SU-DHL-6 (cell line): ENCODE data around the gene GMCL1.

Source experiments
- H2AFZ ChIP-seq: fragments of 200-600 bp; sonication (generic); 2 replicates; pipeline ENCODE4 v1.6.1; 2014; ENCODE audit warnings: low read depth, mild to moderate bottlenecking, moderate library complexity, mixed read lengths, antibody characterized with exemption, low read length; ENCODE audit not compliant: severe bottlenecking
- H3F3A ChIP-seq: fragments of 200-600 bp; shearing (Covaris generic); 2 replicates; pipeline ENCODE4 v1.6.0; 2016; ENCODE audit warnings: antibody characterized with exemption, mild to moderate bottlenecking; ENCODE audit not compliant: insufficient read depth
- H3K27ac ChIP-seq: fragments of 200-600 bp; sonication (generic); 2 replicates; pipeline ENCODE4 v1.5.1; 2016; ENCODE audit warnings: low read depth, mild to moderate bottlenecking, low read length, moderate library complexity, mixed read lengths
- H3K27me3 ChIP-seq: fragments of 200-600 bp; sonication (generic), shearing (Covaris generic); 2 replicates; pipeline ENCODE4 v1.6.0; 2014; ENCODE audit warnings: mild to moderate bottlenecking, low read length
- H3K36me3 ChIP-seq: fragments of 200-600 bp; sonication (generic); 2 replicates; pipeline ENCODE4 v1.6.1; 2014; ENCODE audit warnings: mild to moderate bottlenecking, low read length, mixed read lengths
- H3K4me2 ChIP-seq: fragments of 300-600, 200-600 bp; shearing (Covaris generic), sonication (generic); 2 replicates; pipeline ENCODE4 v1.6.0; 2014; ENCODE audit warnings: low read length, low read depth, mild to moderate bottlenecking; ENCODE audit not compliant: poor library complexity, severe bottlenecking
- H3K4me3 ChIP-seq: fragments of 200-600 bp; sonication (generic); 2 replicates; pipeline ENCODE4 v1.5.1; 2014; ENCODE audit warnings: antibody characterized with exemption, low read length, mild to moderate bottlenecking, mixed read lengths; ENCODE audit not compliant: insufficient read depth, poor library complexity, severe bottlenecking
- H3K79me2 ChIP-seq: fragments of 200-600 bp; sonication (generic); 2 replicates; pipeline ENCODE4 v1.6.1; 2014; ENCODE audit warnings: mild to moderate bottlenecking, low read length, moderate library complexity; ENCODE audit not compliant: insufficient read depth
- H3K9ac ChIP-seq: fragments of 200-600 bp; sonication (generic); 2 replicates; pipeline ENCODE4 v1.7.0; 2014; ENCODE audit warnings: mild to moderate bottlenecking, low read length
- H3K9me2 ChIP-seq: fragments of 200-600 bp; sonication (generic); replicated peaks from 2 replicates; pipeline ENCODE4 v1.6.1; 2014; ENCODE audit warnings: low read length; ENCODE audit not compliant: insufficient read depth
- H3K9me3 ChIP-seq: fragments of 200-600 bp; sonication (generic); 2 replicates; pipeline ENCODE4 v1.6.1; 2014; ENCODE audit warnings: low read length, mixed read lengths; ENCODE audit not compliant: insufficient read depth
- H4K20me1 ChIP-seq: fragments of 200-600 bp; sonication (generic); 2 replicates; pipeline ENCODE4 v1.6.1; 2014; ENCODE audit warnings: low read depth, mild to moderate bottlenecking, antibody characterized with exemption, low read length, moderate library complexity, mixed read lengths
- CTCF ChIP-seq: fragments of 200-600 bp; sonication (generic); IDR thresholded peaks from one replicate; pipeline ENCODE4 v1.5.1; 2017; ENCODE audit warnings: antibody characterized with exemption, mild to moderate bottlenecking, low read length, moderate library complexity; ENCODE audit not compliant: insufficient read depth, poor library complexity, severe bottlenecking
- EZH2phosphoT487 ChIP-seq: fragments of 200-600 bp; sonication (generic), shearing (Covaris generic); conservative IDR thresholded peaks from 2 replicates; pipeline ENCODE4 v1.6.1; 2018; ENCODE audit warnings: mild to moderate bottlenecking, antibody characterized with exemption, low read length, moderate library complexity, mixed read lengths

Gene GMCL1

GRCh38 chr2:69789175-69789721, 40.2 kb upstream of the GMCL1 start:
- Histone ChIP-seq H3K9me2 (no peaks in the 10 kb centered on the region), H3K27ac (no peak overlapping the region), H3F3A (no peaks in the 10 kb centered on the region), H3K4me3 (no peak overlapping the region), H3K9ac (no peak overlapping the region), H3K4me2 (no peak overlapping the region), H3K79me2 (no peaks in the 10 kb centered on the region), H3K36me3 (no peaks in the 10 kb centered on the region), H3K9me3 (no peaks in the 10 kb centered on the region), H4K20me1 (no peaks in the 10 kb centered on the region), H3K27me3 (no peaks in the 10 kb centered on the region), H2AFZ (no peak overlapping the region)
- TF ChIP-seq EZH2phosphoT487 (no peak), CTCF (no peak)

- Histone ChIP-seq H4K20me1 (no peaks in the 10 kb centered on the region), H3K79me2 (no peaks in the 10 kb centered on the region), H2AFZ (no peak overlapping the region), H3K27ac (no peak overlapping the region), H3K4me2 (peak overlapping the region; percentile 23), H3K9me2 (no peaks in the 10 kb centered on the region), H3F3A (no peaks in the 10 kb centered on the region), H3K9ac (no peak overlapping the region), H3K9me3 (no peaks in the 10 kb centered on the region), H3K4me3 (no peak overlapping the region), H3K27me3 (no peaks in the 10 kb centered on the region), H3K36me3 (no peaks in the 10 kb centered on the region)
- TF ChIP-seq EZH2phosphoT487, result no peak
- no peak for TF ChIP-seq CTCF
These were observed 39.5 kb upstream of the GMCL1 start for GRCh38 chr2:69789772-69790600.

GRCh38 chr2:69790601-69790959, 38.9 kb upstream of the GMCL1 start:
- no peaks in the 10 kb centered on the region for H3K79me2 ChIP-seq
- H3K4me3 ChIP-seq, result no peak overlapping the region
- H3K9ac ChIP-seq, result no peak overlapping the region
- no peaks in the 10 kb centered on the region for H3K9me2 ChIP-seq
- no peak for TF ChIP-seq EZH2phosphoT487
- TF ChIP-seq CTCF, result no peak
- no peaks in the 10 kb centered on the region for H3F3A ChIP-seq
- H3K4me2 ChIP-seq, result peak overlapping the region; percentile 23
- H2AFZ ChIP-seq, result no peak overlapping the region
- no peaks in the 10 kb centered on the region for H3K27me3 ChIP-seq
- H3K9me3 ChIP-seq, result no peaks in the 10 kb centered on the region
- H3K27ac ChIP-seq, result no peak overlapping the region
- no peaks in the 10 kb centered on the region for H3K36me3 ChIP-seq
- no peaks in the 10 kb centered on the region for H4K20me1 ChIP-seq
